ENCODE measurements around the gene BPIFB3.

DNA sequence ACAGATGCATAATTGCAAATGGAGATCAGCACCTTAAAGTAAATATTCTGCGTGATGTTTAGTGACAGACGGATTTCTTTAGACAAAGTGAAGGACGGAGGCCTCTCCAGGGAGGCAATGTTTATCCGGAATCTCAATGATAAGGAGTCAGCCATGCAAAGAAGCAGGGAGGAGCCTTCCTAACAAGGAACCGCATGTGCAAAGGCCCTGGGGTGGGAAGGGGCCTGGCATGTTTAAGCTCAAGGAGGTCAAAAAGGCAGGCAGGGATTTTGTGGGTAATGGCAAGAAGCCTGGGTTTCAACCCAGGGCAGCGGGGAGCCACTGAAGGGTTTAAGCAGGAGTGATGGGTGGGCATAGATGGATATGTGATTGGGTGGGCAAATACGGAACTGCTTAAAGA, 678 bp downstream of the BPIFB3 start:
- TF ChIP-seq POLR2A (IDR thresholded peaks at IDR 0.05): no peak
- TF ChIP-seq CTCF (IDR thresholded peaks at IDR 0.05): no peak

Data from suprapubic skin (tissue), 3 donors.